ENCODE data around the gene GUCY1A2.

Gene GUCY1A2

GRCh38 chr11:106681435-106681834 is 336.8 kb downstream of the GUCY1A2 start:
- DNase-seq (no peak), ATAC-seq (no peak)
- Mint-ChIP-seq H3K36me3 (ENCODE audit: low read depth) (no peaks in the 10 kb centered on the region), H3K4me1 (no peaks in the 10 kb centered on the region), H3K4me3 (no peak overlapping the region), H3K27ac (no peak overlapping the region), H3K27me3 (no peaks in the 10 kb centered on the region), H3K9me3 (peaks cover 3% of the 10 kb centered on the region)

GRCh38 chr11:106679581-106679980 is 338.7 kb downstream of the GUCY1A2 start:
- Mint-ChIP-seq H3K4me1 (no peaks in the 10 kb centered on the region), H3K36me3 (ENCODE audit: low read depth) (no peaks in the 10 kb centered on the region), H3K27ac (no peak overlapping the region), H3K4me3 (no peak overlapping the region), H3K27me3 (no peaks in the 10 kb centered on the region), H3K9me3 (peaks cover 3% of the 10 kb centered on the region)
- DNase-seq (no peak), ATAC-seq (no peak)

- ATAC-seq (no peak), DNase-seq (no peak)
- H3K36me3 Mint-ChIP-seq (ENCODE audit: low read depth): no peaks in the 10 kb centered on the region
- no peak overlapping the region for H3K4me3 Mint-ChIP-seq
- no peaks in the 10 kb centered on the region for H3K4me1 Mint-ChIP-seq
- H3K9me3 Mint-ChIP-seq: peaks cover 3% of the 10 kb centered on the region
- H3K27me3 Mint-ChIP-seq: no peaks in the 10 kb centered on the region
- no peak overlapping the region for H3K27ac Mint-ChIP-seq
Observed at GRCh38 chr11:106679181-106679580, 339.1 kb downstream of the GUCY1A2 start.

- Mint-ChIP-seq H3K27ac (no peak overlapping the region), H3K9me3 (peaks cover 4% of the 10 kb centered on the region), H3K4me1 (no peaks in the 10 kb centered on the region), H3K27me3 (no peaks in the 10 kb centered on the region), H3K4me3 (no peak overlapping the region), H3K36me3 (ENCODE audit: low read depth) (no peaks in the 10 kb centered on the region)
- DNase-seq (no peak), ATAC-seq (no peak)
Observed at GRCh38 chr11:106670069-106670468, 348.2 kb downstream of the GUCY1A2 start.

GRCh38 chr11:106668147-106668546 is 350.1 kb downstream of the GUCY1A2 start:
- no peak for DNase-seq
- no peaks in the 10 kb centered on the region for H3K4me1 Mint-ChIP-seq
- no peak overlapping the region for H3K4me3 Mint-ChIP-seq
- no peaks in the 10 kb centered on the region for H3K27me3 Mint-ChIP-seq
- no peaks in the 10 kb centered on the region for H3K36me3 Mint-ChIP-seq (ENCODE audit: low read depth)
- peaks cover 3% of the 10 kb centered on the region for H3K9me3 Mint-ChIP-seq
- H3K27ac Mint-ChIP-seq: no peak overlapping the region
- no peak for ATAC-seq

- DNase-seq (no peak), ATAC-seq (no peak)
- Mint-ChIP-seq H3K4me3 (no peak overlapping the region), H3K36me3 (ENCODE audit: low read depth) (no peaks in the 10 kb centered on the region), H3K27me3 (no peaks in the 10 kb centered on the region), H3K4me1 (no peaks in the 10 kb centered on the region), H3K9me3 (peaks cover 5% of the 10 kb centered on the region), H3K27ac (no peak overlapping the region)
Observed at GRCh38 chr11:106656646-106657045, 361.6 kb downstream of the GUCY1A2 start.

- DNase-seq (no peak), ATAC-seq (no peak)
- H3K36me3 Mint-ChIP-seq (ENCODE audit: low read depth): no peaks in the 10 kb centered on the region
- H3K4me1 Mint-ChIP-seq: no peaks in the 10 kb centered on the region
- peaks cover 13% of the 10 kb centered on the region for H3K9me3 Mint-ChIP-seq
- no peak overlapping the region for H3K27ac Mint-ChIP-seq
- H3K27me3 Mint-ChIP-seq: no peaks in the 10 kb centered on the region
- no peak overlapping the region for H3K4me3 Mint-ChIP-seq
Observed at GRCh38 chr11:106644824-106645223, 373.5 kb downstream of the GUCY1A2 start.

- H3K27me3 Mint-ChIP-seq: no peaks in the 10 kb centered on the region
- no peaks in the 10 kb centered on the region for H3K4me1 Mint-ChIP-seq
- no peak overlapping the region for H3K27ac Mint-ChIP-seq
- H3K9me3 Mint-ChIP-seq: peaks cover 13% of the 10 kb centered on the region
- no peak for DNase-seq
- no peak overlapping the region for H3K4me3 Mint-ChIP-seq
- no peaks in the 10 kb centered on the region for H3K36me3 Mint-ChIP-seq (ENCODE audit: low read depth)
- ATAC-seq: no peak
Observed at GRCh38 chr11:106642331-106642730, 375.9 kb downstream of the GUCY1A2 start.

GRCh38 chr11:106632283-106632682 is 386.0 kb downstream of the GUCY1A2 start:
- Mint-ChIP-seq H3K9me3 (no peaks in the 10 kb centered on the region), H3K27me3 (no peaks in the 10 kb centered on the region), H3K4me1 (no peaks in the 10 kb centered on the region), H3K27ac (no peak overlapping the region), H3K4me3 (no peak overlapping the region), H3K36me3 (ENCODE audit: low read depth) (no peaks in the 10 kb centered on the region)
- DNase-seq (no peak), ATAC-seq (no peak)

- Mint-ChIP-seq H3K4me1 (no peaks in the 10 kb centered on the region), H3K9me3 (peaks cover under 1% of the 10 kb centered on the region), H3K4me3 (no peak overlapping the region), H3K36me3 (ENCODE audit: low read depth) (no peaks in the 10 kb centered on the region), H3K27me3 (no peaks in the 10 kb centered on the region), H3K27ac (no peak overlapping the region)
- ATAC-seq: no peak
- DNase-seq: no peak
Observed at GRCh38 chr11:106627694-106628093, 390.6 kb downstream of the GUCY1A2 start.

- DNase-seq (no peak), ATAC-seq (no peak)
- Mint-ChIP-seq H3K9me3 (peaks cover 5% of the 10 kb centered on the region), H3K4me1 (no peaks in the 10 kb centered on the region), H3K27ac (no peak overlapping the region), H3K27me3 (no peaks in the 10 kb centered on the region), H3K4me3 (no peak overlapping the region), H3K36me3 (ENCODE audit: low read depth) (no peaks in the 10 kb centered on the region)
Observed at GRCh38 chr11:106625566-106625965, 392.7 kb downstream of the GUCY1A2 start.

- no peak overlapping the region for H3K4me3 Mint-ChIP-seq
- DNase-seq (no peak), ATAC-seq (no peak)
- H3K9me3 Mint-ChIP-seq: peaks cover 5% of the 10 kb centered on the region
- no peak overlapping the region for H3K27ac Mint-ChIP-seq
- H3K4me1 Mint-ChIP-seq: no peaks in the 10 kb centered on the region
- no peaks in the 10 kb centered on the region for H3K27me3 Mint-ChIP-seq
- no peaks in the 10 kb centered on the region for H3K36me3 Mint-ChIP-seq (ENCODE audit: low read depth)
Observed at GRCh38 chr11:106624377-106624776, 393.9 kb downstream of the GUCY1A2 start.

Measured in activated naive CD8-positive, alpha-beta T cell treated with anti-CD3 and anti-CD28 coated beads, Interleukin-2, amount 50 U/mL, for 24 hours (primary cell).